Measurements from ENCODE around the gene BCAS3.

Gene BCAS3

GRCh38 chr17:61305024-61305423, 627.4 kb downstream of the BCAS3 start:
- Histone ChIP-seq H3K4me2 (ENCODE audit: low read length) (no peak overlapping the region), H3K27ac (ENCODE audit: low read depth, low read length, poor library complexity, severe bottlenecking) (no peak overlapping the region), H2AFZ (ENCODE audit: low read length) (no peak overlapping the region), H3F3A (ENCODE audit: insufficient read depth, low read length) (no peaks in the 10 kb centered on the region), H3K9ac (ENCODE audit: low read length) (no peak overlapping the region), H4K20me1 (ENCODE audit: insufficient read depth, low read length) (no peaks in the 10 kb centered on the region), H3K4me1 (ENCODE audit: insufficient read depth, low read length, severe bottlenecking) (no peaks in the 10 kb centered on the region), H3K36me3 (ENCODE audit: insufficient read depth, low read length) (no peaks in the 10 kb centered on the region), H3K79me2 (ENCODE audit: insufficient read depth, low read length) (no peaks in the 10 kb centered on the region), H3K9me2 (ENCODE audit: low read depth, low read length) (no peaks in the 10 kb centered on the region), H3K4me3 (ENCODE audit: low read depth, low read length, poor library complexity, severe bottlenecking) (no peak overlapping the region), H3K9me3 (ENCODE audit: low read length) (no peaks in the 10 kb centered on the region), H3K27me3 (ENCODE audit: insufficient read depth, low read length) (no peaks in the 10 kb centered on the region)
- no peak for TF ChIP-seq EZH2 (IDR thresholded peaks at IDR 0.05; ENCODE audit: borderline replicate concordance, low read length)

- no peaks in the 10 kb centered on the region for H3K27me3 ChIP-seq (ENCODE audit: insufficient read depth, low read length)
- H3K9ac ChIP-seq (ENCODE audit: low read length), result no peak overlapping the region
- no peaks in the 10 kb centered on the region for H3K36me3 ChIP-seq (ENCODE audit: insufficient read depth, low read length)
- H3K4me1 ChIP-seq (ENCODE audit: insufficient read depth, low read length, severe bottlenecking), result no peaks in the 10 kb centered on the region
- no peak overlapping the region for H3K4me3 ChIP-seq (ENCODE audit: low read depth, low read length, poor library complexity, severe bottlenecking)
- no peaks in the 10 kb centered on the region for H3K9me3 ChIP-seq (ENCODE audit: low read length)
- H3K9me2 ChIP-seq (ENCODE audit: low read depth, low read length), result no peaks in the 10 kb centered on the region
- H3K27ac ChIP-seq (ENCODE audit: low read depth, low read length, poor library complexity, severe bottlenecking), result no peak overlapping the region
- H3F3A ChIP-seq (ENCODE audit: insufficient read depth, low read length), result no peaks in the 10 kb centered on the region
- H2AFZ ChIP-seq (ENCODE audit: low read length), result no peak overlapping the region
- TF ChIP-seq EZH2 (IDR thresholded peaks at IDR 0.05; ENCODE audit: borderline replicate concordance, low read length) (no peak), CTCF (IDR thresholded peaks at IDR 0.05; ENCODE audit: low read length) (no peak)
- H3K4me2 ChIP-seq (ENCODE audit: low read length), result no peak overlapping the region
- H4K20me1 ChIP-seq (ENCODE audit: insufficient read depth, low read length), result no peaks in the 10 kb centered on the region
- no peaks in the 10 kb centered on the region for H3K79me2 ChIP-seq (ENCODE audit: insufficient read depth, low read length)
Measured at GRCh38 chr17:61306003-61306402, 628.4 kb downstream of the BCAS3 start.

GRCh38 chr17:61307905-61308886, 630.5 kb downstream of the BCAS3 start:
- H3K9ac ChIP-seq (ENCODE audit: low read length), result no peak overlapping the region
- no peak overlapping the region for H3K4me3 ChIP-seq (ENCODE audit: low read depth, low read length, poor library complexity, severe bottlenecking)
- no peaks in the 10 kb centered on the region for H3K79me2 ChIP-seq (ENCODE audit: insufficient read depth, low read length)
- H3K27ac ChIP-seq (ENCODE audit: low read depth, low read length, poor library complexity, severe bottlenecking), result no peak overlapping the region
- no peak overlapping the region for H2AFZ ChIP-seq (ENCODE audit: low read length)
- no peaks in the 10 kb centered on the region for H3K36me3 ChIP-seq (ENCODE audit: insufficient read depth, low read length)
- no peaks in the 10 kb centered on the region for H3F3A ChIP-seq (ENCODE audit: insufficient read depth, low read length)
- no peak for TF ChIP-seq EZH2 (IDR thresholded peaks at IDR 0.05; ENCODE audit: borderline replicate concordance, low read length)
- TF ChIP-seq CTCF (IDR thresholded peaks at IDR 0.05; ENCODE audit: low read length), result no peak
- no peaks in the 10 kb centered on the region for H3K9me3 ChIP-seq (ENCODE audit: low read length)
- no peaks in the 10 kb centered on the region for H3K4me1 ChIP-seq (ENCODE audit: insufficient read depth, low read length, severe bottlenecking)
- no peaks in the 10 kb centered on the region for H3K9me2 ChIP-seq (ENCODE audit: low read depth, low read length)
- no peak overlapping the region for H3K4me2 ChIP-seq (ENCODE audit: low read length)
- no peaks in the 10 kb centered on the region for H4K20me1 ChIP-seq (ENCODE audit: insufficient read depth, low read length)
- H3K27me3 ChIP-seq (ENCODE audit: insufficient read depth, low read length), result no peaks in the 10 kb centered on the region

Measured in OCI-LY1 (cell line).